ENCODE measurements around the gene PCNT. TPM values are rescaled to one million over a fixed set of nuclear protein-coding genes. Genes with fewer than 3 reads are reported as not detected.
"Not testable (repeated sequence)": the region's sequence is repeated elsewhere in the genome, so short reads cannot be mapped to it uniquely, and the experiment has no call there.

PCNT gene
- total RNA-seq, 2 donors from 2014 or later, result 44.8 to 70.9 TPM

GRCh38 chr21:46442938-46443337 is 119.0 kb downstream of the PCNT start:
- Mint-ChIP-seq H3K4me1 (no peaks in the 10 kb centered on the region), H3K27ac (no peak overlapping the region), H3K9me3 (no peaks in the 10 kb centered on the region), H3K27me3 (no peaks in the 10 kb centered on the region), H3K36me3 (ENCODE audit: low read depth) (peaks cover 59% of the 10 kb centered on the region), H3K4me3 (no peak overlapping the region)
- ATAC-seq (replicated peaks), result no peak

DNA sequence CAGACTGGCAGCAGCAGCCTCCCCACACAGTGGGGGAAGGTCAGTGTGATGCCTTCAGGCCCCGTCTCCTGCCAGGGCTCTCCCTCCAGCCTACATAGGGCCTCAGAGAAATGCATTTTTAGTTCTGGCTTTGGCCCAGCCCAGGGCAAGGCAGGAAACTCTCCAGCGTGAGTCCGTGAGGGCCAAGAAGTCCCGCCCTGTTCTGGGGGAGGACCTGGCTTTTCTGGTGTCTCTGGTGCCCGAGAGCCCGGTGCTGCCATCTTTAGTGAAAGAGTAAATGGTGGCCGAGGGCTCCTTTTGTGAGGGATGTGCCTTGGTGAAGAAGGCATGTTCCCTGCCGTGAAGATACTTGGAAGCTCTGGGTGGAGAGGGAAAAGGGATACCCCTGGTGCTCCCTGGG is 120.0 kb downstream of the PCNT start:
- Mint-ChIP-seq H3K36me3 (ENCODE audit: low read depth) (peaks cover 59% of the 10 kb centered on the region), H3K4me1 (no peaks in the 10 kb centered on the region), H3K4me3 (no peak overlapping the region), H3K27me3 (no peaks in the 10 kb centered on the region), H3K9me3 (peaks cover 6% of the 10 kb centered on the region), H3K27ac (peak overlapping the region; percentile 67)
- ATAC-seq (replicated peaks), result no peak

GRCh38 chr21:46448108-46448507 is 124.2 kb downstream of the PCNT start:
- H3K9me3 Mint-ChIP-seq, result peaks cover 6% of the 10 kb centered on the region
- no peaks in the 10 kb centered on the region for H3K27me3 Mint-ChIP-seq
- H3K27ac Mint-ChIP-seq, result no peak overlapping the region
- H3K4me3 Mint-ChIP-seq, result no peak overlapping the region
- ATAC-seq (replicated peaks), result no peak
- peaks cover 4% of the 10 kb centered on the region for H3K4me1 Mint-ChIP-seq
- H3K36me3 Mint-ChIP-seq (ENCODE audit: low read depth), result peaks cover 20% of the 10 kb centered on the region

- not testable (repeated sequence) for ATAC-seq (replicated peaks); H3K27ac Mint-ChIP-seq; H3K27me3 Mint-ChIP-seq; H3K4me3 Mint-ChIP-seq; H3K9me3 Mint-ChIP-seq; H3K4me1 Mint-ChIP-seq
- peaks cover 15% of the 10 kb centered on the region for H3K36me3 Mint-ChIP-seq (ENCODE audit: low read depth)
These were observed 124.9 kb downstream of the PCNT start for GRCh38 chr21:46448855-46449254.

DNA sequence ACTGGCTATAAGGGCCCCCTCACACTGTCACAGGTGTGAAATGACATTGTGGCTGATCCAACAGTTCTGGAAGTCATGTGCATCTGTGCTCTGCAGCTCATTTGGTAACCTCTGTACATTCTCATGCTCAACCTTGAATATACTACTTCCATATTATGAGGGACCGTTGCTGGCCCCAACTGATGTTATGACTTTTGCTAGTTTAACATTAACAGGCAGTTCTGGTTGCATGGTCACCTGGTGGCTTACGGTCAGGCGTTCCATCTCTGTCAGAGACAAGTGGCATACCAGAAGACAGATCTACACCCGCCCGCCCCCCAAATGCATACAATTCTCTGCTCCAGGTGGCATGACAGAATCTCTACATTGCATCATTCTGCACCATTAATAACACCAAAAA is 128.8 kb downstream of the PCNT start:
- peaks cover 12% of the 10 kb centered on the region for H3K36me3 Mint-ChIP-seq (ENCODE audit: low read depth)
- H3K4me1 Mint-ChIP-seq, result peaks cover 13% of the 10 kb centered on the region
- no peak overlapping the region for H3K27ac Mint-ChIP-seq
- peaks cover 6% of the 10 kb centered on the region for H3K9me3 Mint-ChIP-seq
- no peak overlapping the region for H3K4me3 Mint-ChIP-seq
- ATAC-seq (replicated peaks), result no peak
- H3K27me3 Mint-ChIP-seq, result no peaks in the 10 kb centered on the region

DNA sequence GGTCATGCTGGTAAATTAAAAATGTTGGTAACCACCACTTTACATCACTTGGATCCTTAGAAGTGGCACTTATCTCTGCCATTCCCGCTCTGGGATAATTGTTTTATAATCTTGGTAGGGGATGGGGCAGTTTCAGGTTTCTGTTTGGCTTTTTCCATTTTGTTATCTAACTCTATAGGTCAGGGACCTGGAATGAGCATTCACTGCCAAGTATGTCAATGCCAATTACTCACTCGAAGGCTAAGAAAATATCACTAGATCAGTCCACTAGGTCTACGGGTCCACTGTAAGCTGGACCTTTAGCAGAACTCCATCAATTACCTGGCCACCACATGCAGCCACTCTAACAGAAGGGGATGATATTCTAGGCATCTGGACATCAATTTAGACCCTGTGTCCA is 130.2 kb downstream of the PCNT start:
- Mint-ChIP-seq H3K4me1 (peaks cover 14% of the 10 kb centered on the region), H3K36me3 (ENCODE audit: low read depth) (peaks cover 7% of the 10 kb centered on the region), H3K9me3 (no peaks in the 10 kb centered on the region), H3K27ac (no peak overlapping the region), H3K27me3 (no peaks in the 10 kb centered on the region), H3K4me3 (no peak overlapping the region)
- ATAC-seq (replicated peaks), result no peak

- H3K27ac Mint-ChIP-seq, result no peak overlapping the region
- no peak overlapping the region for H3K4me3 Mint-ChIP-seq
- no peaks in the 10 kb centered on the region for H3K9me3 Mint-ChIP-seq
- no peak for ATAC-seq (replicated peaks)
- H3K36me3 Mint-ChIP-seq (ENCODE audit: low read depth), result peaks cover 10% of the 10 kb centered on the region
- peaks cover 14% of the 10 kb centered on the region for H3K4me1 Mint-ChIP-seq
- no peaks in the 10 kb centered on the region for H3K27me3 Mint-ChIP-seq
These were observed 130.9 kb downstream of the PCNT start for GRCh38 chr21:46454634-46455390.

DNA sequence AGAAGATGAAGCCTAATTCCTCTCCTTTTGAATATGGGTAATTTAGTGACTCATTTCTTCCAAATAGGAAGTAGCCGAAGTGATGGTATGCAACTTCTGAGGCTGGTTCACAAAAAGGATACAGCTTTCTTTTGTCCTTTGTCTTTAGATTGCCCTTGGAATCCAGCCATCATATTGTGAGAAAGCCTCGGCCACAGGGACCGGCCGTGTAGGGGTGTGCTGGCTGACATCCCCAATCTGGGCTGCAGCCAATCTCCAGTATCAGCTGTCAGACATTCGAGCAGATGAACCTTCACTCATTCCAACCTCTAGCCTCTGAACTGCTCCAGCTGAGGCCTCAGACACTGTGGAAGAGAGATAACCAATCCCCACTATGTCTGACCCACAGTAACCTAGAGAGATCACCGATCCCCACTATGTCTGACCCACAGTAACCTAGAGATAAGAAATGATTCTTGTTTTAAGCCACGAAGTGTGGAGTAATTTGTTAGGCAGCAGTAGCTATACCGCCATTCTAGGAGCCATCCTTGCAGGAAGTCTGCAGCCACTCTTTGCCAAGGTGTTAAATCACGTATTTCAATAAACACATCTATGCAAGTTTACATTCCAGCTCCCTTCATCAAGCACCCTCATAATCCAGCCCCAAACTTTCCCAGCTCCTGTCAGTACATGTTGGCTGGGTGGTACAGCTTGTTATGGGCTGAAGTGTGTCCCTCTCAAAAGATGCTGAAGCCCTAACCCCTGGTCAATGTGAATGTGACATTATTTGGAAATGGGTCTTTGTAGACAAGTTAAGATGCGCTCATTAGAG is 131.8 kb downstream of the PCNT start:
- Mint-ChIP-seq H3K36me3 (ENCODE audit: low read depth) (peaks cover 11% of the 10 kb centered on the region), H3K4me1 (peaks cover 14% of the 10 kb centered on the region), H3K27me3 (no peaks in the 10 kb centered on the region), H3K27ac (no peak overlapping the region), H3K4me3 (no peak overlapping the region), H3K9me3 (no peaks in the 10 kb centered on the region)
- no peak for ATAC-seq (replicated peaks)

DNA sequence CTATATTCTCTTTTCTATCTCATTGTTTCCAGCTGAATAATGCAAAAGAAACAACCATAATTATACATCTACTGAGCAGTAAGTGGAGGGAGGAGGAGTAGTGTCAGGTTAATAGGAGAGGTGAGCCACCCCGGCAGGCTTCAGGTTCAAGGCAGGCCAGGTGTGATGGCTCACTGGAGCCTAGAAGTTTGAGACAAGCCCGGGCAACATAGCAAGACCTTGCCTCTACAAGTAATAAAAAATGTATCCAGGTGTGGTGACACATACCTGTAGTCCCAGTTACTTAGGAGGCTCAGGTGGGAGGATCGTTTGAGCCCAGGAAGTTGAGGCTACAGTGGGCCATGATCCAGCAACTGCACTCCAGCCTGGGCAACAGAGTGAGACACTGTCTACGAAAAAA is 132.8 kb downstream of the PCNT start:
- no peaks in the 10 kb centered on the region for H3K9me3 Mint-ChIP-seq
- peak overlapping the region; percentile 62 for H3K27ac Mint-ChIP-seq
- H3K36me3 Mint-ChIP-seq (ENCODE audit: low read depth), result peaks cover 11% of the 10 kb centered on the region
- H3K4me3 Mint-ChIP-seq, result peak overlapping the region; percentile 85
- no peaks in the 10 kb centered on the region for H3K27me3 Mint-ChIP-seq
- ATAC-seq (replicated peaks), result no peak
- H3K4me1 Mint-ChIP-seq, result peaks cover 14% of the 10 kb centered on the region

DNA sequence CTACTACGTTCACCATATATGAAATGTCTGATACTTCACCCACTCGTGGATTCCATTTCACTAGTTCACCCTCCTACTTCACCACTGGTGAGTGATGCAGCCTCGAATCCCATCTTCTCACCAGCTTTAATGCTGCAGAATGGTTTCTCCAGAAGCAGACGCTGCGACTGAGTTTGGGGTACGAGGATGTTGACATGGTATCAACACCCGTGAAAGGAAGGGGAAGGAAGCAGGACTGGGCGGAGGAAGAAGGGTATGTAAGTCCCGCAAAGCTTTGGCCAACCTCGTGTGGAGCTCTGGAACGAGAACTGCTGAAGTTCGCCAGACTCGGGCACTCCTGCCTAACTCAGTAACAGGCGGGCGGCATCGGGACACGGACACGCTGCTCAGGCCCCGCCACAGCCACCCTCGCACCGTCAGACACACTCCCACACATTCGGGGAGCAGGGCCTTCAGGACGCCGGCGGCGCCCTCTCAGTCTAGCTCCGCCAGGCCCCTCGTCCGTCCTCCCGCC is 133.9 kb downstream of the PCNT start:
- Mint-ChIP-seq H3K36me3 (ENCODE audit: low read depth) (peaks cover 18% of the 10 kb centered on the region), H3K9me3 (no peaks in the 10 kb centered on the region), H3K27me3 (no peaks in the 10 kb centered on the region), H3K4me3 (peak overlapping the region; percentile 85), H3K27ac (peak overlapping the region; percentile 90), H3K4me1 (peaks cover 14% of the 10 kb centered on the region)
- peak; percentile 33 for ATAC-seq (replicated peaks)

DNA sequence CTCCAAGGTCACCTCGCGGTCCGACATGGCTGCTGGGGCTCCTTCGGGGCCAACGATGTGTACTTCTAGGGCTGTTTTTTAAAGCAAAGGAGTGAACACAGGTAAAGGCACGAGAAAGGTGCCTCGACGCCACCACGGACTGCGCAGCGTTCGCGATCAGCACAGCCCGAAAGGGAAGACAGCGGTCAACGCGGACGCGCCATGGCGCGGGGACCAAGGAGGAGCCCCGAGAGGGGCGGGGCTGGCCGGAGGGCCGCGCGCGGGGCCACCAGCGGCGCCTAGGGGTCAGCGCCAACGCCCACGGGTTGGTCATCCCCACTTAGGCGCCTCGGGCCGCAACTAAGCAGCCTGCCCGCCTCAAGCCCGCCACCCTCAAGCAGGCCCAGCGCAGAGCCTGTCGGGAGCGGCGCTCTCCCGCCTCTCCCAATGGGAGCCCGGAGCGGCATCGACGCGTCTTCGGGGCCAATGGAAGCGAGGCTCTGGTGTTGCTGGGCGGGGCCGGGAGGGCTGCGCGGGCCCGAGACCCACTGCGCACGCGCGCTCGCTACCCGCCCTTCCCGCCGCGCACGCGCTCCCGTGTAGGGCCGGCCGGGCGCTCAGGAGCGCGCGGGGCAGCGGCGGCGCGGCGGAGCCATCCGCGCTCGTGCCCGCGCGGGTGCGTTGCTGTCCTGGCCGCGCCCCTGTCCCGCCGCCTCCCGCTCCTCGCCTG is 134.5 kb downstream of the PCNT start, which contains the start of gene DIP2A:
Gene DIP2A, plus strand, starts transcription at position 577 of the 709 bp plus-strand sequence. CDS start 241 bp downstream, outside the sequence.
- H3K27ac Mint-ChIP-seq, result peak within 1 kb of the TSS; percentile 90
- H3K4me1 Mint-ChIP-seq, result peaks cover 14% of the 10 kb centered on the region
- no peaks in the 10 kb centered on the region for H3K27me3 Mint-ChIP-seq
- ATAC-seq (replicated peaks), result peak; percentile 98
- peak within 1 kb of the TSS; percentile 86 for H3K4me3 Mint-ChIP-seq
- no peaks in the 10 kb centered on the region for H3K9me3 Mint-ChIP-seq
- peaks cover 24% of the 10 kb centered on the region for H3K36me3 Mint-ChIP-seq (ENCODE audit: low read depth)

DNA sequence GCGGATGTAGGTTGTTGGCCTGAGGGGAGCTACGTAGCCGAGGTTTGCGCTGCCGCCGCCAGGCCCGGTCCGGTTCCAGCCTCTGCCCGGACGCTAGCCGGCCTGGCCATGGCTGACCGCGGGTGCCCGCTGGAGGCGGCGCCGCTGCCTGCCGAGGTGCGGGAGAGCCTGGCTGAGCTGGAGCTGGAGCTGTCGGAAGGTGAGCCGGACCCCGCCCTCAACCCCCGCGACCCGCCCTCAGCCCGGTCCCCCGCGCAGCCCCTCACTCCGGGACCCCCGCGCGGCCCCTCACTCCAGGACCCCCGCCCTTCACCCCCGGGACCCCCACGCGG is 135.0 kb downstream of the PCNT start:
- H3K27ac Mint-ChIP-seq, result no peak overlapping the region
- no peak for ATAC-seq (replicated peaks)
- peaks cover 26% of the 10 kb centered on the region for H3K36me3 Mint-ChIP-seq (ENCODE audit: low read depth)
- peak overlapping the region; percentile 85 for H3K4me3 Mint-ChIP-seq
- H3K27me3 Mint-ChIP-seq, result no peaks in the 10 kb centered on the region
- no peaks in the 10 kb centered on the region for H3K9me3 Mint-ChIP-seq
- H3K4me1 Mint-ChIP-seq, result peaks cover 14% of the 10 kb centered on the region

- peaks cover 31% of the 10 kb centered on the region for H3K36me3 Mint-ChIP-seq (ENCODE audit: low read depth)
- peak overlapping the region; percentile 86 for H3K4me3 Mint-ChIP-seq
- no peaks in the 10 kb centered on the region for H3K27me3 Mint-ChIP-seq
- H3K27ac Mint-ChIP-seq, result peak overlapping the region; percentile 85
- ATAC-seq (replicated peaks), result no peak
- H3K9me3 Mint-ChIP-seq, result no peaks in the 10 kb centered on the region
- H3K4me1 Mint-ChIP-seq, result peaks cover 14% of the 10 kb centered on the region
These were observed 135.6 kb downstream of the PCNT start for GRCh38 chr21:46459356-46460112.

GRCh38 chr21:46461909-46462308 is 138.0 kb downstream of the PCNT start:
- H3K4me1 Mint-ChIP-seq, result peaks cover 10% of the 10 kb centered on the region
- H3K36me3 Mint-ChIP-seq (ENCODE audit: low read depth), result peaks cover 44% of the 10 kb centered on the region
- H3K27me3 Mint-ChIP-seq, result no peaks in the 10 kb centered on the region

More at GRCh38 chr21:46461909-46462308, 138.0 kb downstream of the PCNT start:
- Mint-ChIP-seq H3K9me3 (no peaks in the 10 kb centered on the region), H3K27ac (no peak overlapping the region), H3K4me3 (no peak overlapping the region)
- ATAC-seq (replicated peaks), result no peak
